SK-N-SH (cell line): Measurements from ENCODE around the gene SUN5. TPM values are rescaled to one million over a fixed set of nuclear protein-coding genes. Genes with fewer than 3 reads are reported as not detected.

Source experiments
- CTCF ChIA-PET: fragments of 300-600, 350-600 bp; formaldehyde crosslinking; extraction: SDS; loops from one replicate; lab custom pipeline; 2021; lab: Yijun Ruan, JAX
- POLR2A ChIA-PET: fragments of 350-600 bp; sonication (Branson Sonifier 250); formaldehyde crosslinking; extraction: SDS; loops from one replicate; lab custom pipeline; 2020; ENCODE audit warnings: antibody characterized with exemption, inconsistent platforms; lab: Yijun Ruan, JAX
- DNase-seq: peaks from one replicate; pipeline ENCODE4 v3.0.0; 2012
- H2AFZ ChIP-seq: fragments of 200-600 bp; sonication (generic); 2 replicates; pipeline ENCODE4 v1.8.1; 2016; ENCODE audit warnings: antibody characterized with exemption, mild to moderate bottlenecking, low read depth
- H3F3A ChIP-seq: fragments of 200-600 bp; sonication (generic); replicated peaks from 2 replicates; pipeline ENCODE3; 2016; ENCODE audit warnings: antibody characterized with exemption, mild to moderate bottlenecking; ENCODE audit not compliant: insufficient read depth
- H3K27ac ChIP-seq, 2 experiments: fragments of 200-500 bp in 1 of 2; fragments of 200-600 bp in 1 of 2; sonication (Bioruptor generic) in 1 of 2; sonication (generic), shearing (Covaris generic) in 1 of 2; 2 replicates each; pipeline versions ENCODE4 v1.5.1 to v1.6.1; 2014 to 2016; ENCODE audit warnings: low read depth in 2 of 2, inconsistent platforms in 1 of 2, low read length in 1 of 2, mild to moderate bottlenecking in 1 of 2, mixed read lengths in 1 of 2
- H3K27me3 ChIP-seq: fragments of 200-600 bp; sonication (generic), shearing (Covaris generic); 2 replicates; pipeline ENCODE4 v1.6.1; 2016; ENCODE audit warnings: mixed run types; ENCODE audit not compliant: insufficient read depth
- H3K36me3 ChIP-seq, 2 experiments: fragments of 200-500 bp in 1 of 2; fragments of 200-600 bp in 1 of 2; sonication (Bioruptor generic) in 1 of 2; sonication (generic) in 1 of 2; replicated peaks in 1 of 2; 2 replicates each; pipeline versions ENCODE3 to v1.5.1; 2014 to 2016; ENCODE audit warnings: low read length in 1 of 2, mild to moderate bottlenecking in 1 of 2; ENCODE audit not compliant: insufficient read depth in 2 of 2, control insufficient read depth in 1 of 2
- H3K4me1 ChIP-seq, 2 experiments: fragments of 200-500 bp in 1 of 2; fragments of 200-600 bp in 1 of 2; sonication (Bioruptor generic) in 1 of 2; sonication (generic), shearing (Covaris generic) in 1 of 2; 2 replicates each; pipeline versions ENCODE4 v1.5.1 to v1.6.1; 2014 to 2016; ENCODE audit warnings: low read depth in 1 of 2, low read length in 1 of 2, mixed run types in 1 of 2; ENCODE audit not compliant: insufficient read depth in 2 of 2, control insufficient read depth in 1 of 2
- H3K4me2 ChIP-seq: fragments of 200-600 bp; sonication (generic), shearing (Covaris generic); 2 replicates; pipeline ENCODE4 v1.6.1; 2017; ENCODE audit warnings: mixed run types
- H3K4me3 ChIP-seq, 2 experiments: fragments of 200-500 bp in 1 of 2; fragments of 200-600 bp in 1 of 2; sonication (Bioruptor generic) in 1 of 2; sonication (generic), shearing (Covaris generic) in 1 of 2; 2 replicates each; pipeline versions ENCODE4 v1.5.1 to v1.8.1; 2014 to 2016; ENCODE audit warnings: low read depth in 2 of 2, inconsistent platforms in 1 of 2, low read length in 1 of 2, mild to moderate bottlenecking in 1 of 2, mixed read lengths in 1 of 2, moderate library complexity in 1 of 2
- H3K79me2 ChIP-seq: fragments of 200-600 bp; sonication (generic); 2 replicates; pipeline ENCODE4 v1.8.1; 2017; ENCODE audit warnings: mild to moderate bottlenecking; ENCODE audit not compliant: insufficient read depth
- H3K9ac ChIP-seq: fragments of 200-600 bp; sonication (generic); 2 replicates; pipeline ENCODE4 v1.6.1; 2017; ENCODE audit warnings: mixed run types
- H3K9me2 ChIP-seq: fragments of 200-600 bp; sonication (generic); 2 replicates; pipeline ENCODE4 v1.6.1; 2017; ENCODE audit warnings: mixed run types
- H3K9me3 ChIP-seq: fragments of 200-600 bp; sonication (generic); 2 replicates; pipeline ENCODE4 v1.6.1; 2017; ENCODE audit warnings: mixed run types, mild to moderate bottlenecking, moderate library complexity
- H4K20me1 ChIP-seq: fragments of 200-600 bp; sonication (generic); 2 replicates; pipeline ENCODE4 v1.6.1; 2017; ENCODE audit warnings: mild to moderate bottlenecking, mixed run types; ENCODE audit not compliant: insufficient read depth
- CHD2 ChIP-seq: fragments of 150-350 bp; IDR thresholded peaks from 2 replicates; pipeline ENCODE4 v1.6.1; 2018; ENCODE audit warnings: low read length; ENCODE audit not compliant: partially characterized antibody
- CTCF ChIP-seq: fragments of 200-600 bp; sonication (generic); IDR thresholded peaks from 2 replicates; pipeline ENCODE4 v1.6.1; 2017; ENCODE audit warnings: antibody characterized with exemption, mild to moderate bottlenecking, moderate library complexity
- ELF1 ChIP-seq: IDR thresholded peaks from 2 replicates; pipeline ENCODE4 v1.4.0; 2012
- EP300 ChIP-seq, 2 experiments: IDR thresholded peaks; 2 replicates each; pipeline versions ENCODE4 v1.4.0 to v1.6.1; 2012; ENCODE audit warnings: borderline replicate concordance in 1 of 2, low read depth in 1 of 2, low read length in 1 of 2
- FOSL2 ChIP-seq: IDR thresholded peaks from 2 replicates; pipeline ENCODE4 v1.4.0; 2012; ENCODE audit warnings: low read depth, mild to moderate bottlenecking, moderate library complexity, borderline replicate concordance
- RXRA ChIP-seq: IDR thresholded peaks from 2 replicates; pipeline ENCODE4 v1.4.0; 2012; ENCODE audit warnings: low read depth, mild to moderate bottlenecking, borderline replicate concordance
- SIN3A ChIP-seq: IDR thresholded peaks from 2 replicates; pipeline ENCODE4 v1.6.1; 2012; ENCODE audit warnings: low read depth, mild to moderate bottlenecking, low read length, moderate library complexity, borderline replicate concordance
- TCF12 ChIP-seq: IDR thresholded peaks from 2 replicates; pipeline ENCODE4 v1.4.0; 2012
- WGBS: methylation state at CpG from one replicate; pipeline ENCODE4 v1.1.6; 2017; ENCODE audit warnings: low lambda C conversion rate; 5-methylcytosine and 5-hydroxymethylcytosine counted together
- polyA plus RNA-seq, 3 experiments: library from polyadenylated mRNA; depleted of rRNA; stranded (reverse); fragments of >200 nt; gene quantifications; 2 replicates each; pipeline ENCODE4 v1.2.3, GENCODE V29; 2012
- TF ChIP-seq, protein P1 (sequence below): IDR thresholded peaks from 2 replicates; pipeline ENCODE4 v1.6.1; 2012; ENCODE audit warnings: mild to moderate bottlenecking, low read depth, low read length, moderate library complexity

The SUN5 gene
- polyA plus RNA-seq, 1 of the 3 experiments (the other 2 are of a cell fraction), result not detected

GRCh38 chr20:32971703-32972161, 32.5 kb downstream of the SUN5 start (continued):
- TF ChIP-seq, protein P1, sequence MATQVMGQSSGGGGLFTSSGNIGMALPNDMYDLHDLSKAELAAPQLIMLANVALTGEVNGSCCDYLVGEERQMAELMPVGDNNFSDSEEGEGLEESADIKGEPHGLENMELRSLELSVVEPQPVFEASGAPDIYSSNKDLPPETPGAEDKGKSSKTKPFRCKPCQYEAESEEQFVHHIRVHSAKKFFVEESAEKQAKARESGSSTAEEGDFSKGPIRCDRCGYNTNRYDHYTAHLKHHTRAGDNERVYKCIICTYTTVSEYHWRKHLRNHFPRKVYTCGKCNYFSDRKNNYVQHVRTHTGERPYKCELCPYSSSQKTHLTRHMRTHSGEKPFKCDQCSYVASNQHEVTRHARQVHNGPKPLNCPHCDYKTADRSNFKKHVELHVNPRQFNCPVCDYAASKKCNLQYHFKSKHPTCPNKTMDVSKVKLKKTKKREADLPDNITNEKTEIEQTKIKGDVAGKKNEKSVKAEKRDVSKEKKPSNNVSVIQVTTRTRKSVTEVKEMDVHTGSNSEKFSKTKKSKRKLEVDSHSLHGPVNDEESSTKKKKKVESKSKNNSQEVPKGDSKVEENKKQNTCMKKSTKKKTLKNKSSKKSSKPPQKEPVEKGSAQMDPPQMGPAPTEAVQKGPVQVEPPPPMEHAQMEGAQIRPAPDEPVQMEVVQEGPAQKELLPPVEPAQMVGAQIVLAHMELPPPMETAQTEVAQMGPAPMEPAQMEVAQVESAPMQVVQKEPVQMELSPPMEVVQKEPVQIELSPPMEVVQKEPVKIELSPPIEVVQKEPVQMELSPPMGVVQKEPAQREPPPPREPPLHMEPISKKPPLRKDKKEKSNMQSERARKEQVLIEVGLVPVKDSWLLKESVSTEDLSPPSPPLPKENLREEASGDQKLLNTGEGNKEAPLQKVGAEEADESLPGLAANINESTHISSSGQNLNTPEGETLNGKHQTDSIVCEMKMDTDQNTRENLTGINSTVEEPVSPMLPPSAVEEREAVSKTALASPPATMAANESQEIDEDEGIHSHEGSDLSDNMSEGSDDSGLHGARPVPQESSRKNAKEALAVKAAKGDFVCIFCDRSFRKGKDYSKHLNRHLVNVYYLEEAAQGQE, result no peak

DNA sequence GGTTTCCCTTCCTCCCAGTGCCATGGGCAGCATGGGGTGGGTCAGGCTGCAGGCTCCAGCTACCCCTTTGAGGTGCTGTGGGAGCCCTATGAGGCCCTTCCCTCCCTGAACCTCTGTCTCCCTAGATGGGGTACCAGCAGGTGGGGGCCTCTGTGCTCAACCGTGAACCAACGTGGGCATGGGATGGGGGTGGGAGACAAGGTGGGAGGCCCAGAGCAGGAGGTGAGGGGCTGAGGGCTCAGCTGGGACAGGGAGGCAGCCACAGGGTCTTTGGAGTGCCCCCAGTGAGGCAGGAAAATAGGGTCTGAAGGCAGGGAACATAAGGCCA, 33.3 kb downstream of the SUN5 start:
- no peak overlapping the region for H3K9ac ChIP-seq
- no peaks in the 10 kb centered on the region for H3F3A ChIP-seq
- peaks cover under 1% of the 10 kb centered on the region; the same call in 1 of the 2 replicates for H3K27me3 ChIP-seq
- no peaks in the 10 kb centered on the region for H3K4me1 ChIP-seq
- H3K9me3 ChIP-seq, result no peaks in the 10 kb centered on the region
- no peaks in the 10 kb centered on the region for H3K36me3 ChIP-seq
- H3K4me2 ChIP-seq, result no peak overlapping the region
- POLR2A ChIA-PET, result no interaction called here
- no peaks in the 10 kb centered on the region for H3K9me2 ChIP-seq
- H4K20me1 ChIP-seq, result no peaks in the 10 kb centered on the region
- no peak overlapping the region for H2AFZ ChIP-seq
- no peak for DNase-seq
- no peak overlapping the region for H3K27ac ChIP-seq
- H3K4me3 ChIP-seq, result no peak overlapping the region
- CTCF ChIA-PET, result interaction anchor here (1.7 kb wide), 1 partner anchor 25 kb away, joined by 4 read pairs; no protein-coding TSS in a partner anchor
- H3K79me2 ChIP-seq, result no peaks in the 10 kb centered on the region
- 95% methylated on average over 2 of the region's 2 CpGs for WGBS
- no peak for TF ChIP-seq FOSL2
- TF ChIP-seq, protein P1, result no peak
- TF ChIP-seq TCF12, result no peak
- TF ChIP-seq ELF1, result no peak
- no peak for TF ChIP-seq CTCF
- no peak for TF ChIP-seq SIN3A
- TF ChIP-seq CHD2, result no peak
- no peak for TF ChIP-seq EP300 (IDR thresholded peaks at IDR 0.05; ENCODE audit: borderline replicate concordance in 1 of 2, low read depth in 1 of 2, low read length in 1 of 2)
- TF ChIP-seq RXRA, result no peak
